Hematopoietic multipotent progenitor cell (in vitro differentiated cells): ENCODE results near the gene LMF1. TPM values are rescaled to one million over a fixed set of nuclear protein-coding genes. Genes with fewer than 3 reads are reported as not detected.

Experiments used
- DNase-seq, 3 donors: peaks; one replicate each; pipeline ENCODE4 v3.0.0-alpha.2; 2011 to 2015; ENCODE audit warnings: low read depth in 2 of 3, low spot score in 2 of 3
- total RNA-seq: library from RNA; depleted of rRNA; stranded (reverse); fragments of >200 nt; gene quantifications from one replicate; pipeline ENCODE4 v1.2.3, GENCODE V29; 2012

The LMF1 gene
- total RNA-seq = 45.2 TPM

DNA sequence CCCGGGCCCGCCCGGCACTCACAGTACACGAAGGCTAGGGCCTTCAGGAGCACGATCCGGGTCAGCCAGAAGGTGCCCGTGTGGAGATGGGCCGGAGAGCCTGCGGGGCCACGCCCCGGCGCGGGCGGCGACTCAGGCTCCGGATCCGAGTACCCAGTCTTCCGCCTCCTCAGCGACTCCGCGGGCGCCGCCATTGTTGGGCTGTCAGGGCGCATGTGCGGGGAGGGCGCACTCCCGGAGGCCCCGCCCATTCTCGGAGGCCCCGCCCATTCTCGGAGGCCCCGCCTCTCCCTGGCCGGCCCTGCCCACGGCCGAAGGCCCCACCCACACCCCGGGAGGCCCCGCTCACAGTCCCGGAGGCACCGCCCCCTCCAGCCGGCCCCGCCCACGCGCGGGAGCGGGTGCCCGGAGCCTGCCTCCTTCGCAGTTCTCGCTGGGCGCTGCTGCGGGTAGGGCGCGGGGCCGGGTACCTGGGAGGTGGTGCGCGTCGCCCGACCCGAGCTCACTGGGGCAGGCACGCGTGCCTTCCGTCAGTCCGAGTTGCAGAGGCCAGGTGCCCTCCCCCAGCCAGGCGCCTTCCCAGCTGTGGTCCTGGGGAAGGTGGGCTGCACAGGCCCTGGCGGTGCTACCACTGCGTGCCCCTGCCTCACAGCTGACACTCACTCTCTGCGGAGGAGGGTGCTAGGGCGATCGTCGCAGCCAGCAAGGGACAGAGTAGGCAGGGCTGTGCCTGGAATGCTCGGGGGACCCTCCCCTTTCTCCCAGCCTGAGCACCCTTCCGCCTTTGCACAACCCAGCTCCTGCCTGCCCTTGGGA, at the start of gene LMF1:
TSS of gene LMF1 (minus strand) at position 219 of the 816 bp plus-strand sequence. CDS start at position 215, 4 bp downstream.
- peak; percentile 91 to 97 (median 92) for DNase-seq

DNA sequence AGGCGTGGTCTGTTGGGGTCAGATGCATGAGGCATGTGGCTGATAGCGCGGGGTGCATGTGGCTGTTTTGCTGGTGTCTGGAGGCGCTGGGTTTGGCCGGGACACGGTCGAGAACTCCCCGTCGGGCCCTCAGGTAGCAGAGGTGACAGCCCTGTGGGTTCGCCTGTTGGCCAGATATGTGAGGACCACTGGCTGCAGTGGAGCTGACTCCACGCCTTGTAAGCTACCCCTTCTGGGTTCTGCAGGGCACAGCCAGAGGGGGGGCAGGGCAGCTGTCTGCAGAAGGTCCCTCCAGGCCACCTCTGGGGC, 49.3 kb upstream of the LMF1 start:
- DNase-seq = no peak

DNA sequence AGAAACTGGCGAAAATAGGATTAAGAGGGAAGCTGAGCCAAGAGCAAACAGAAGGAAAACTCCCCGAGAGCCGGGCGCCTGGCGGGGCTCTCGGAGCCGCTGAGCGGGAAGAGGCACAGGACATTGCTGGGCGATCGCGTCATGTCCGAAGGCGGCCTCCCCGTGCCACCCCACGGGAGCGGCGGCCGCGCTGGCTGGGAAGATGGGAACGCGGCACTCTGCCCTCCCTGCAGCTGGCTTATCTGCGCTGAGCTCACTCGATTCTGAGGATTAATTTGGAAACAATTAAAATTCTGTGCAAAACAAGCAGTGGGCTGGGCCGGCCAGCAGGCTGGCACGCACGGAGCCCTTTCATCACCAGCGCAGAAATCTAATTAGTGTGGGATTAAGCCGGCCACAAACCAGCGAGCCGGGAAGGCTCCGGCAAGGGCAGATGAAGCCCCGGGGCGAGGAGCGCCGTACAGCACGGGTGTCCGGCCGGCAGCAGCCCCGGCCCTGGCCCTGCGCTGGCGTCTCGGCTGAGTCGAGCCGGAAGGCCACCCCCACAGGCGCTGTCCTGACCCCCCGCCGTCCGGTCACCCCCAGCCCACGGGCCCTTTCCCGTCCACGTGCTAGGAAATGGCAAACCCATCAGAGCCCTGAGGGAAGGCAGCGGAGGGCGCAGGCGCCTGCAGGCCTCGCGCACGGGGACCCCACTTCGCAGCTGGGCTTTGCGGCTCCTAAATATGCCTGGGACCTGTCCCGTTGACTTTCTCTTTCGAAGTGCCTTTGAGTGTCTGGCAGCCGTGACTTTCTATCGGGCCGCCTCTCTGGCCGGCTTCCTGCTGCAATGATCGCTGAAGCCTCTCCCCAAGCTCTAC, 48.7 kb upstream of the LMF1 start:
- DNase-seq = no peak

DNA sequence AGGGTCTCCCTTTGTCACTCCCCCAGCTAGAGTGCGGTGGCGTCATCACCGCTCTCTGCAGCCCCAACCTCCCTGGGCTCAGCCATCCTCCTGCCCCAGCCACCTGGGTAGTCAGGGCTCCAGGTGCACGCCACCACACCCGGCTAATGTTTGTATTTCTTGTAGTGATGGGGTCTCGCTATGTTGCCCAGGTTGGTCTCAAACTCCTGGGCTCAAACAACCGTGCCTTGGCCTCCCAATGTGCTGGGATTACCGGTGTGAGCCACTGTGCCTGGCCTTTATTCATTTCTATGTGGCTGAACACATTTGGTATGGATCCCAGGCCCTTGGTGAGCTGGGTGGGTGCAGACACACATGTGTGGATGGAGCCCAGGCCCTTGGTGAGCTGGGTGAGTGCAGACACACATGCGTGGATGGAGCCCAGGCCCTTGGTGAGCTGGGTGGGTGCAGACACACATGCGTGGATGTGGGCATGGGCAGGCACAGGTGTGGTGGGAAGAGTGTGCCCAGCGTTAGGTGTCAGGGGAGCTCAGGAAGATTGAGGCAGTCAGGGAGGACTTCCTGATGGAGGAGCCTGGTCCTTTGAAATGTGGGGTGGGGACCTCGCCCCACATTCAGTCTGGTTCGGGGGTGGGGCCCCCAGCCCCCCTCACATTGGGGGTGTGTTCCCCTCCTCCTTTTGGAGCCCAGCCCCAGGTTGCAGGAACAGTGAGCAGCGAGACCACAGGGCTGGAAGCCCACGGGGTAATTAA, 47.8 kb upstream of the LMF1 start:
- no peak for DNase-seq

DNA sequence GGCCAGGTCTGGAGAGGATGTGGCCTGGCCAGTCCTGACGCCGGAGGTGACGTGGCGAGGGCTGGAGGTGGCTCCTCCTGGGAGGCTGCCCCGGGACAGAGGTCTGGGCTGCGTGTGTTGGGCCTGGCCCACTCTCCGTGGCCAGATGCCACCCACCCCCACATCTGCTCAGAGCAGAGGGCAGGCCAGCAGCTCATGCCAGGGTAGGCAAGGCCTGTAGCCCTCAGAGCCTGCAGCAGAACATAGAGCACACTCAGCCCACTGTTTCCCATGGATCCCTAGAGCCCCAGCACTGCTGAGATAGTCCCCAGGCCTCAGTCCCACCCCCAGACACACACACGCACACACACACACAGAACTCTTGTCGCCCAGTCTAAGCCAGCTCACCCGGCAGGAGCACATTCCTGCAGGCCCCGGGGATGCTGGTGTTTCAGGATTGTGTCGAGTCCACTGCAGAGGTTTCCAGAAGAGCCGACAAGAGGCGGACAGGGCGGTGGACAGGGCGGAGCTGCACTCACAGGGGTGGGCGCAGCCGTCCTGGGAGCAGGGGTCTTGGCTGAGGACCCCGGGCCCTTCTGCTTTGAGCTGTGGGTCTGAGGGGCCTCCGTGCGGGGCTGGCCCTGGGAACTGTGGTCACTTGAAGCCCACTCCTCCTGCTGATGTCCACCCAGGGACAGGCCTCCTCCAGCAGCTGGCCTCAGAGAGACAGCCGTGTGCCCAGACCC, 44.1 kb upstream of the LMF1 start:
- DNase-seq = no peak

DNA sequence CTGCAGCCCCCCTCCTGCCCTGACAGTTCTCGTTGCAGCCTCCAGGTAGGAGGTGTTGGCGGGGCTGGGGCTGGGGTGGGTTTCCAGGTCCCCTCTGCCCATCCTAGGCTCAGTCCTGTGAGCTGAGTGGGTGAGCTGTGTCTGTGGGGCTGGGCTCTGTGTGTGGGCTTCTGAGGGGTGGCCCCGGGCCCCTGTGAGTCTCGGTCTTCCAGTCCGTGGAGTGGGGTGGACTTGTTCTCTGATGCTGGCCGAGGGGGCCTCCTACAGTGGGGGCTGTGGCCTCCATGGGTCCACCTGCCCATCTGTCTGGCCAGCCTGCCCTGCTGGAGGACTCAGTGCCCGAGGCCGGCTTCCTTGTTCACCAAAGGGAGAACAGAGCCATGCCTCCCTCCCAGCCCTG, 43.4 kb upstream of the LMF1 start:
- no peak for DNase-seq

DNA sequence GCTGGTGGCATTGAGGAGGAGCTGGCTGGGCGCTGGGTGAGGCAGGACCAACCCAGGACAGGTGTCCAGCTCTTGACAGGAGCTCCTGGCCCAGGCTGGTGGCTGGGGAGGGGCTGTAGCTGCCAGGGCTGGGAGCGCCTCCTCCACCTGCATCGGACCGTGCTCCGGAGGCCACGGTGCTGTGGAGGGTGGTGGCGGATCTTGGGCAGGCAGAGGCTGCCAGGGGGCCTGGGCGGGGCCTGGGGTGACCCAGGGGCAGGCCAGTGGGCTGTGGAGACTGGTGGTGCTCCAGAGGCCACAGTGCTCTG, 42.8 kb upstream of the LMF1 start:
- DNase-seq = no peak

DNA sequence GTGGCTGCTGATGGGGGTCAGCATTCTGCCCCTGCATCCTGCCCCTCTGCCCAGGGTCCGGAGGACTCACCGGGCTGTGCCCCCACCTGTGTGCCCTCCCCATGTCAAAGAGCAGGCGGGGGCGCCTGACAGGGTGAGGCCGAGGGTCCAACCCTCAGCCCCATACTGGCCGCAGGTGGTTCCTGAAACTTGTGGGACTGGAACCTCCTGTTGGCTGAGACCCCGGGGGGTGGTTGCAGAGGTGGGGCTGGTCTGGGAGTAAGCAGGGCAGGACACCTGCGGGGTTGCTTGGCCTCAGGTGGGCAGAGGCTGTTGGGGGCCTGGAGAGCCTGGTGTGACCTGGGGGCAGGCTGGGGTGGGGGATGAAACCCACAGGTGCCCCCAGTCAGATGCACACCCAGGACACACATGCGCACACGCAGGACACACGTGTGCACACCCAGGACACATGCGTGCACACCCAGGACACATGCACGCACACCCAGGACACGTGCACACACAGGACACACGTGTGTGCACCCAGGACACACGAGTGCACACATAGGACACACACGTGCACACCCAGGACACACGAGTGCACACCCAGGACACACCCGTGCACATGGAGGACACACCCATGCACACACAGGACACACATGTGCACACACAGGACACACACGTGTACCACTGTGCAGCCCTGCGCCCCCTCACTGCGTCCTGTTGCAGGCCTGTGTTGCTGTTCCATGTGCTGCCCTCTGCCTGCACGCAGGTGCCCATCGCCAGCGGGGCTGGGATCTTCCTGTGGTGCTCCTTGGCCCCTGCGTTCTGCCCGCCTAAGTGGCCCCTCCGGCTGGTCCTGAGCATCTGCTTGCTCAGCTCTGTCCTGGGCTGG, 42.2 kb upstream of the LMF1 start:
- no peak for DNase-seq

DNA sequence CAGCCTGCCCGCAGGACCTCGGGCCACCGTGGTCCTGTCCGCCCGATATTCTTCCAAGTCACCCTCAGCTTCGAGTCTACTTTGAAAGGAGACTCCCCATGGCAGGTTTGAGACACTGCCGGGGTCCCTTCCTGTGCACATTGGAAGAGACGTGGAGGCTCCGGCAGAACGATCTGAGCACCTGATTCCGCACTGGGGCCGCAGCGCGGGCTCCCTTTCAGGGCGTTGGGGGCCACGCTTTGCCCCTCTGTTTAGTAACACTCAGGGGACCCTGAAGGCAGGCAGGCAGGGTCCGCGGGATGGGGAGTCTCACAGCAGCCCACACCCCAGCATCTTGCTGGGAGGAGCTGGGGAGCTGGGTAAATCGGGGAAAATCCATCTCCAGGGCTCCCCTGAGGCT, 41.4 kb upstream of the LMF1 start:
- no peak for DNase-seq

DNA sequence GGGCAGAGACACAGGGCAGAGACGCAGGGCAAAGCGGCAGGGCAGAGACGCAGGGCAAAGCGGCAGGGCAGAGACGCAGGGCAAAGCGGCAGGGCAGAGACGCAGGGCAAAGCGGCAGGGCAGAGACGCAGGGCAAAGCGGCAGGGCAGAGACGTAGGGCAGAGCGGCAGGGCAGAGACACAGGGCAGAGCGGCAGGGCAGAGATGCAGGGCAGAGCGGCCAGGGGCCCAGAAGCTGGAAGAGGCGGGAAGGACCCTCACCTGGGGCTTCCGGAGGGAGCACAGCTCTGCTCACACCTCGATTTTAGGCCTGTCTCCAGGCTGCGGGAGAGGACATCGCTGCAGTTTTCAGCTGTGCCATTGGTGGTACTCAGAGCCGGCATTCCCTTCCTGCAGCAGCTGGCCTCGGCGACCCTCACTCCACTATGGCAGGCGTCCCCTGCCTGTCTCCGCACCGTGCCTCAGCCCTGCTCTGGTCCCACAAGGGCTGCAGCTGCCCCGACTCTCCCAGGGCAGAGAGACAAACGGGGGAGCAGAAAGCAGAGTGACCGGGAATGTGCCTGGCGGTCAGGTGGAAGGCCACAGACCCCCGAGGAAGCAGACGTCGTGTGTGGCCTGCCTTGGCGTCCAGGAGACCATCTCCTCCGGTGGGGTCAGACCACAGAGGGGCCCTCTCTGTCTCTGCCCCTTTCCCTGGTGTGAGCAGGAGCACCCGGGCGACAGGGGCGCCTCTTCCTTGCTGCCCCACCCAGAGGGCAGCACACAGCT, 40.7 kb upstream of the LMF1 start:
- DNase-seq = no peak

DNA sequence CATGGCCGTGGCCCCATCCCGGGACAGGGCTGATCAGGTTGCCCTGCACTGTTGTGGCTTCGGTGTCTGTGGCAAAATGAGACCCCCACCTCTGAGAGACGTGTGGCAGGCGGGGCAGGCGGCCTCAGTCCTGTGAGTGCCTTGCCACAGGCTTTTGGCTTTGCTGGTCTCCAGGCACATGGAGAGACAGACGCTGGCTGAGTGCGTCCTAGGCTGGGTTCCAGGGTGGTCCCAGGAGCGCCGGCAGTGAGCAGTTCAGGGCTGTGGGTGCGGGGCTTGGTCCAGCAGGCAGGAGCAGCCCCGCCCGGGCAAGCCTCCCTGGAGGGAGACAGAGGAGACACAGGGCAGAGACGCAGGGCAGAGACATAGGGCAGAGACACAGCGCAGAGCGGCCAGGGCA, 40.0 kb upstream of the LMF1 start:
- no peak for DNase-seq

DNA sequence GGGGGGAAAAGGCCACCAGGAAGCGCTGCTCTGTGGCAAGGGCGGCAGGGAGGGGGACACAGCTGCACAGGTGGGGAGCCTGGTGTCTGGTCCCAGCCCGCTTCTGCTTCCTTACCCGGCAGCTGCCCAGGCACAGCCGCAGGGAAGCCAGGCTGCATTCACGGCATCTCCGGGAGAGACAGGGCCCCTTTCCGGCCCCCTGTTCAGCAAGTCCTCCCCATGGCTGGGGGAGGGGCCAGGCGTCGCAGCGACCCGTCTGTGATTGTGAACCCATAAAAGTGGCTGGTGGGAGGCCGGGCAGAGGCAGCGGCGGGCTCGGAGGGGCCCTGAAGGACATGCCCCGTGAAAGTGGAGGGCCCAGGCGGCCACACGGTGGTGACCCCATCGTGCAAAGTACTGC, 39.5 kb upstream of the LMF1 start:
- DNase-seq = peak in 1 of 3 donors; percentile 12

DNA sequence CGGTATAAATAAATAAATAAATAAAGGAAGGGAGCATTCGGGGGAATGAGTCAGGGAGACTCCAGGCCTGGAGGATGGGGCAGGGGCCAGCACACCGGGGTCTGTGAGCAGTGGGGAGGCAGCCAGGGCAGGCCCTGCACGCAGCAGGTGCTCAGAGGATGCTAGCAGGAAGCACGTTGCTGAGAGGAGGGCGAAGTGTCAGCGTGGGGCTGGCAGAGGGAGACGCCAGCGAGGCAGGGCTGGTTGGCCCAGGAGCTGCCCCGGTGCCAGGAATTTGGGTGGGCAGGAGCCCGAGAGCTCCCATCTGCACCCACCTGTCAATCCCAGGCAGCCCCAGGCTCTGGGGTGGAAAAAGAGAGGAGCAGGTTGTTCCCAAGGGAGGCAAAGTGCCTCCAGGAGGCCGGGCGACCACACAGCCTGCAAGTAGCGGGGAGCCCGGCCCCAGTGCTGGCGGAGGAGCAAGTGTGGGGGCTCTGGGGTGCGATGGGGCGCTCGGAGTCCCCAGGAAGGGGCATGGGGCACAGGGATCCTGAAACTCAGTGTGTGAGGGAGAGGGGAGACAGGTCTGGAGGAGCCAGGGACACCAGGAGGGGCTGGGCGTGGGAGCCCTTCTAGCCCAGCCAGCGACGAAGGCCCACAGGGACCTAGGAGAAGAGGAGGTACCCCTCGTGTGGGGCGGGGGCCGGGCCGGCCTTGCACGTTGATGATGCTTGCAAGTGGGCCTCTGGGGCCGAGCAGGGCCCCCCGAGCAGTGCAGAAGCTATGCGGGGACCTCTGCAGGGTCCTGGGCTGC, 38.8 kb upstream of the LMF1 start:
- DNase-seq = no peak

DNA sequence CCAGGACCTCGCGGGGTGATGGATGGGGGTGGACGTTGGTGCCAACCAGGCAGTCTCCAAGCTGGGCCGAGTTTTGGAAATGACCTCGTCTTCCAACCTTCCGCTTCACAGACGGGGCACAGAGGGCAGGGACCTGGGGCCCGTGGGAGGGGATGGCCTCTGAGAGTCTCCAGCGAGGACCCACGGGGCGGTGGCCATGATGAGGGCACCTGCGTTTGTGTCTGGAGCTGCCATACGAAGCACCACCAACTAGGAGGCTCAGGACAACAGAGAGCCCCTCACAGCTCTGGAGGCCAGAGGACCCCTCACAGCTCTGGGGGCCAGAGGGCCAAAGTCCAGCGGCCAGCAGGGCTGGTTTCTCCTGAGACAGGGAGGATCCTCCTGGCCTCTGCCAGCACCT, 37.3 kb upstream of the LMF1 start:
- no peak for DNase-seq

DNA sequence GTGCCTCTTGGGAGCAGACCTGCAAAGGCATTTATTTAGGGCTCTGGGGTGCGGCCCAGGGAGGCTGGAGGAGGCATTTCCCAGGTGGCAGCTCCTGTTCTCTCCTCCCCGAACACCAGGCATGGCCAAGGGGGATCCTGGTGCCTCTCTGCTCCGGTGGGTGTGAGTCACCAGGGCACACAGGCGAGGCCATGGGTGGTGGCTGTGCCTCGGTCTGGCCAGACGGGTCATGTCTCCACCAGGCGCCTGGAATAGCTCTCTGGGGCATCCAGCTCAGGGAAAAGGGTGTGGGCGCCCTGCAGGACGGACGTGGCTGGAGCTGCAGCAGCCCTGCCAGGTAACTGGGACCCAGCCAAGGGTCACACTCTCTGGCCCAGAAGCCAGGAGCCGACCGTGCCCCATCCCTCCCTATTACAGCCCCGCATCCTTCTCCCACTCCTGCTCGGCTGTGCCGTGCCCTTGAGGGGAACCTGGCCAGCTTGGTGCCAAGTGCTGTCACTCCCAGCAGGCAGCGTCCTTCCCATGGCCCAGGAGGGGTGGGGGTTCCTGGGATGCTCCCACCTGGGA, 36.6 kb upstream of the LMF1 start:
- DNase-seq = no peak

DNA sequence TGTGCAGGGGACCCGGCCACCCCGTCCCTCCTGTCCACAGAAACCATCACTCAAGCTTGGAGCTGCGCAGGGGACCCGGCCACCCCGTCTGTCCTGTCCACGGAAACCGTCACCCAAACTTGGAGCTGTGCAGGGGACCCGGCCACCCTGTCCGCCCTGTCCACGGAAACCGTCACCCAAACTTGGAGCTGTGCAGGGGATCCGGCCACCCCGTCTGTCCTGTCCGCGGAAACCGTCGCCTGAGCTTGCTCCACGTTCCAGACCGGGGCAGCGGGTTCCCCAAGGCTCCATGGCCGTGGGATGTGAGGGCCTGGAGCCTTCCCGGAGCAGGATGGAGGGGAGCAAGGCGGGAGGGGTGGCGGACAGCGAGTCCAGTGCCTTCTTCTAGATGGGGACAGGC, 36.0 kb upstream of the LMF1 start:
- DNase-seq = no peak

DNA sequence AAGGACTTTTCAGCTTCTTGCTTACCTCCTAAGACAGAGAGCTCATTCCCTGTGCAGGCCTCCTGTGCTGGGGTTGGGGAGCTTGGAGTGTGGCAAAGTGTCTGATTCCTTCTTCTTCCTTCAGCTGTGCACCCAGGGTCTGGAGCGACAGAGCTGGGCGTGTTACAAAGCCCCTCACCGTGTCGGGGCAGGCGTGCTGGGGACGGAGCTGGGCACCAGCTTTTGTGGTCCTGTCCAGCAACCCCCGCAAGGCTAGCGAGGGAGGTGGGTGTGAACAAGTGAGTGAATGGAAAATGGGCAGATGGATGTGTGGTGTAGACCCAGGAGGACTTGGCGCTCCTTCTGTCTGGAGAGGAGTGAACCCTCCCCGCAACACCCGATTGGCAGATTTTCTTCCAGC, 34.5 kb upstream of the LMF1 start:
- DNase-seq = no peak
